HG02970 (cell line): Measurements from ENCODE around the gene RBCK1.
A peak's percentile ranks its signal among the peaks of the same experiment; 100 is the strongest.
"Not testable (repeated sequence)": the region's sequence is repeated elsewhere in the genome, so short reads cannot be mapped to it uniquely, and the experiment has no call there.

Experiments
- ATAC-seq: cut with Tn5 transposase; IDR thresholded peaks from one replicate; pipeline ENCODE4 v1.9.1; 2021; ENCODE audit warnings: mild to moderate bottlenecking, moderate library complexity, moderate number of reproducible peaks; ENCODE audit not compliant: unreplicated experiment, low FRiP score

RBCK1 gene

GRCh38 chr20:375265-375889 lies 32.7 kb upstream of the RBCK1 start:
- ATAC-seq, result no peak

- ATAC-seq, result no peak
Measured at GRCh38 chr20:376089-376488, 32.0 kb upstream of the RBCK1 start.

- no peak for ATAC-seq
Measured at GRCh38 chr20:376750-377149, 31.3 kb upstream of the RBCK1 start.

DNA sequence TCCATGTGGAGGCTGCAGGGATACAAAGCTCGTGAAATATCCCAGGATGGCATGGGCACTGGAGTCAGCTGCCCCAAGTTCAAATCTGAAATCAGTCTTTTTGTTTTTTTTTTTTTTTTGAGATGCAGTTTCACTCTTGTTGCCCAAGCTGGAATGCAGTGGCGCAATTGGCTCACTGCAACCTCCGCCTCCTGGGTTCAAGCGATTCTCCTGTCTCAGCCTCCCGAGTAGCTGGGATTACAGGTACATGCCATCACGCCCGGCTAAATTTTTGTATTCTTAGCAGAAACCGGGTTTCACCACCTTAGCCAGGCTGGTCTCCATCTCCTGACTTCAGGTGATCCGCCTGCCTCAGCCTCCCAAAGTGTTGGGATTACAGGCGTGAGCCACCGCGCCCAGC lies 30.5 kb upstream of the RBCK1 start:
- ATAC-seq, result not testable (repeated sequence)

- no peak for ATAC-seq
Measured at GRCh38 chr20:378961-379336, 29.1 kb upstream of the RBCK1 start.

DNA sequence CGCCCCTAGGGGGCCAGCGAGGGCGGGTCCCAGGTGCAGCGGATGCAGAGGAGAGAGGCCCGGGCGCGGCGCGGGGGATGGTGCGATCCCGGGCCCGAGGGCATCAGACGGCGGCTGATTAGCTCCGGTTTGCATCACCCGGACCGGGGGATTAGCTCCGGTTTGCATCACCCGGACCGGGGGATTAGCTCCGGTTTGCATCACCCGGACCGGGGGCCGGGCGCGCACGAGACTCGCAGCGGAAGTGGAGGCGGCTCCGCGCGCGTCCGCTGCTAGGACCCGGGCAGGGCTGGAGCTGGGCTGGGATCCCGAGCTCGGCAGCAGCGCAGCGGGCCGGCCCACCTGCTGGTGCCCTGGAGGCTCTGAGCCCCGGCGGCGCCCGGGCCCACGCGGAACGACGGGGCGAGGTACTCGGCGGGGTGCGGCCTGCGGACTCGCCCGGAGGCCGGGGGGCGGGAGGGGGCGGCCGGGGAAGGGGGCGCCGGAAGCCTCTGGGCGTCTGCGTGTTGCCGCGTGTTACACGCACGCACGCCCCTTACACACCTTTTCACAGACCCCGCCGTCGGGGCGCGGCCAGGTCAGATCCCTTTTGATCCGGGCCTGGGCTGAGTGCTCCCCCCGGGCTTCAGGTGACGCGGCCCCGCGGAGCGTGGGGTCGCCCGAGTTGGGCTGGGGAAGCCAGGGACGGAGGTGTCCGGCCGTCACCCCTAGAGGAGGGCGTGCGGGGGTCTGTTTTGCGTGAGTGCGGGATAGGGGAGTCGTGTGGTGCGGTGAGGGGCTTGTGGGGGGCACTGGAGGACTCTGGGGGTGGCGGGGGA lies 27.1 kb upstream of the RBCK1 start:
- peak; percentile 70 for ATAC-seq

GRCh38 chr20:381581-382290 lies 26.4 kb upstream of the RBCK1 start:
- peak; percentile 58 for ATAC-seq

GRCh38 chr20:382291-383115 lies 25.6 kb upstream of the RBCK1 start:
- ATAC-seq, result no peak

DNA sequence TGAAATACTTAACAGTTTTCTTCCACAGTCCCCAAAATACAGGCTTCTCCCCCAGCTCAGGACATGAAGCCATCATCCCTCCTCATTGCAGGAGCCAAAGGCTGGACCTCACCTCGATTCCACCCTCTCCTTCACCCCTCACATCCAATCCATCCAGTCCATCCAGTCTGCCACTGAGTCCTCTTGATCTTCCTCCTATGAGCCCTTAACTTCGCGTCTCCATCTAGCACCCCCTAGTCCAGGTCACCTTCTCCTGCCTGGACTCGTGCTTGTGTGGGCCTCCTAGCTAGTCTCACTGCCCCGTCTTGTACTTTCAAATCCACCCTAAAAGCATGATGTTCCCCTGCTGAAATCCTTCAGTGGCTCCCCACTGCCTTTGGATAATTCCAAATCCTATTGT lies 24.2 kb upstream of the RBCK1 start:
- no peak for ATAC-seq

GRCh38 chr20:384723-385122 lies 23.4 kb upstream of the RBCK1 start:
- ATAC-seq, result no peak

GRCh38 chr20:385448-385847 lies 22.7 kb upstream of the RBCK1 start:
- ATAC-seq, result no peak

DNA sequence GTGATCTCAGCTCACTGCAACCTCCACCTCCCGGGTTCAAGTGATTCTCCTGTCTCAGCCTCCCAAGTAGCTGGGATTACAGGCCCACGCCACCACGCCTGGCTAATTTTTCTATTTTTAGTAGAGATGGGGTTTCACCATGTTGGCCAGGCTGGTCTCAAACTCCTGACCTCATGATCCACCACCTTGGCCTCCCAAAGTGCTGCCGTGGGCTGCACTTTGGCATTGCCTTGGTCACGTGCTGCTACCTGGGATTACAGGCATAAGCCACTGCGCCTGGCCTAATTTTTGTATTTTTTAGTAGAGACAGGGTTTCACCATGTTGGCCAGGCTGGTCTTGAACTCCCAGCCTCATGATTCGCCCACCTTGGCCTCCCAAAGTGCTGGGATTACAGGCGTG lies 21.5 kb upstream of the RBCK1 start:
- not testable (repeated sequence) for ATAC-seq

GRCh38 chr20:387520-387919 lies 20.6 kb upstream of the RBCK1 start:
- ATAC-seq, result no peak

DNA sequence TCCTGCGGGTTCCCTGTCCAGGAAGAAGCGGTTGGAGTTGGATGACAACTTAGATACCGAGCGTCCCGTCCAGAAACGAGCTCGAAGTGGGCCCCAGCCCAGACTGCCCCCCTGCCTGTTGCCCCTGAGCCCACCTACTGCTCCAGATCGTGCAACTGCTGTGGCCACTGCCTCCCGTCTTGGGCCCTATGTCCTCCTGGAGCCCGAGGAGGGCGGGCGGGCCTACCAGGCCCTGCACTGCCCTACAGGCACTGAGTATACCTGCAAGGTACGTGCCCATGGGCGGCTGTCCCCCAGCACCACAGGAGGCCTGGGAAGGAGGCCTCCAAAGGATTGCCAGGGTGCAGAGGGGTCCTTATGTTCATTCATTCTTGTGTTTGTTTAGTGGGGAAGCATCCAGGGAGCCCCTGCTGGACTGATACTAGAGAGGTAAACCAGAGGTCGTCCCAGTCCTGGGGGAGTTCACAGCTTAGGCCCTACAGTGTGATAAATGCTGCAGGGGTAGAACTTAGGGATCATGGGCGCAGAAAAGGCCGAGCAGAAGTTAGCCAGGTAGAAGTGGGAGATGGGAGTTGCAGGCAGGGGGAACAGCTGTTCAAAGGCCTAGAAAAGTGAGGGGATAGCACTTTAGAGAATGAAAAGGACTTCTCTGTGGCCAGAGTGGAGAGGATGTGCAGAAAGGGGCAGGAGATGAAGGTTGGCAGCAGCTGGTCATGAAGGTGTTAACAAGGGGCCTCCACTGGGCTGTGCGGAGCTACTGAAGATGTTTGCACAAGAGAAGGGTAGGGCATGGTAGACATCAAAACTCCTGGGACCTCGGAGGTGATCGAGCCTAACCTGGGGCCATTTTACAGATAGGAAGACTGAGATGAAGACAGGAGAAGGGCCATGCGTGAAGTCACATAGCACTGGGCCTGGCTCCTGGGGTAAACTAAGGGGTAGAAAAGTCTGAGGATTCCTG lies 19.8 kb upstream of the RBCK1 start:
- no peak for ATAC-seq

- ATAC-seq, result no peak
Measured at GRCh38 chr20:389220-389619, 18.9 kb upstream of the RBCK1 start.

DNA sequence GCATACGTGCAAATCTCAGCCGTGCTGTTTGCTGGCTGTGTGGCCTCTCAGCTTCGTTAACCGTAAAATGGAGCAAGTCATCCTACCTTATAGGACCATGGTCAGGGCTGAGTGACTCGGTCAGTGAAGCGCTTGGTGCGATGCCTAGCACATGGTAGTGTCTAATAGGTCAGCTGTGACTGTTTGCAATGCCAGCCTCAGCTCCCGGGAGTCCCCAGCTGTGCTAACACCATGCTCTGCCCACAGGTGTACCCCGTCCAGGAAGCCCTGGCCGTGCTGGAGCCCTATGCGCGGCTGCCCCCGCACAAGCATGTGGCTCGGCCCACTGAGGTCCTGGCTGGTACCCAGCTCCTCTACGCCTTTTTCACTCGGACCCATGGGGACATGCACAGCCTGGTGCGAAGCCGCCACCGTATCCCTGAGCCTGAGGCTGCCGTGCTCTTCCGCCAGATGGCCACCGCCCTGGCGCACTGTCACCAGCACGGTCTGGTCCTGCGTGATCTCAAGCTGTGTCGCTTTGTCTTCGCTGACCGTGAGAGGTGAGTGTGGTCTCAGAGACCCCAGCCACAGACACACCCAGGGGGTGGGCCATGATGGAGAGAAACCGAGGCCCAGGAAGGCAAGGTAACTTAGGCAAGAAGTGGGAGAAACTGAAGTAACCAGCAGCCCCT lies 16.9 kb upstream of the RBCK1 start:
- no peak for ATAC-seq

GRCh38 chr20:393296-393695 lies 14.8 kb upstream of the RBCK1 start:
- ATAC-seq, result not testable (repeated sequence)

GRCh38 chr20:396252-396618 lies 11.9 kb upstream of the RBCK1 start:
- no peak for ATAC-seq
